ENCODE data around the gene CTBP1. TPM values are rescaled to one million over a fixed set of nuclear protein-coding genes. Genes with fewer than 3 reads are reported as not detected.

CTBP1 gene
- total and polyA plus RNA-seq, 2 of the 8 experiments (the other 6 are each of a cell fraction or from before 2014, with no cell fraction given), result 128 to 185 TPM

DNA sequence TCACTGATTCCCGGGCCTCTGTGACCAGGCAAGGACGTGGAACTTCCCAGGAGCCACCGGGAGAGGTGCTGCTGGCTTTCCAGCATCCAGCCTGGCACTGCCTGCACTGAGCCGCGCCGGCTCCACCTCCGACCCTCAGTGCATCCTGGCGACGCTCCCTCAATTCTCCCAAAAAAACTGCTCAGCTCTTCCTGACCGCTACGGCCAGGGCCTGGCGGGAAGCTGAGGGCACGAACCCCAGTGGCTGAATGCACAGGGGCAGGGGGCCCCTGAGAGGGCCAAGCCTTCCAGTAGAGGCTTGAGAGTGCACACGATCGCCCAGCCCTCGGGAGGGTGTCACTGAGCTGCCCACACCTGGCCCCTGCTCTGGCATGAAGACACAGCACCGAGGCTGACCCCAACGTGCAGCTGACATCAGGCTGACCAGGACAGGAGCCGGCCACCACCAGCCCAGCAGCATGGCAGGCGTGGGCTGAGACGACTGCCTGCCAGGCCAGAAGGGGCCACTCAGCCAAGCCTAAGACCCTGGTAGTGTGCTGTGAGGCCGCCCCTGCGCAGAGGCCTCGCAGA, 6.9 kb downstream of the CTBP1 start (continued):
- no peak for TF ChIP-seq SIX5 (IDR thresholded peaks at IDR 0.05; ENCODE audit: low read depth, low read length)
- TF ChIP-seq, protein P1, sequence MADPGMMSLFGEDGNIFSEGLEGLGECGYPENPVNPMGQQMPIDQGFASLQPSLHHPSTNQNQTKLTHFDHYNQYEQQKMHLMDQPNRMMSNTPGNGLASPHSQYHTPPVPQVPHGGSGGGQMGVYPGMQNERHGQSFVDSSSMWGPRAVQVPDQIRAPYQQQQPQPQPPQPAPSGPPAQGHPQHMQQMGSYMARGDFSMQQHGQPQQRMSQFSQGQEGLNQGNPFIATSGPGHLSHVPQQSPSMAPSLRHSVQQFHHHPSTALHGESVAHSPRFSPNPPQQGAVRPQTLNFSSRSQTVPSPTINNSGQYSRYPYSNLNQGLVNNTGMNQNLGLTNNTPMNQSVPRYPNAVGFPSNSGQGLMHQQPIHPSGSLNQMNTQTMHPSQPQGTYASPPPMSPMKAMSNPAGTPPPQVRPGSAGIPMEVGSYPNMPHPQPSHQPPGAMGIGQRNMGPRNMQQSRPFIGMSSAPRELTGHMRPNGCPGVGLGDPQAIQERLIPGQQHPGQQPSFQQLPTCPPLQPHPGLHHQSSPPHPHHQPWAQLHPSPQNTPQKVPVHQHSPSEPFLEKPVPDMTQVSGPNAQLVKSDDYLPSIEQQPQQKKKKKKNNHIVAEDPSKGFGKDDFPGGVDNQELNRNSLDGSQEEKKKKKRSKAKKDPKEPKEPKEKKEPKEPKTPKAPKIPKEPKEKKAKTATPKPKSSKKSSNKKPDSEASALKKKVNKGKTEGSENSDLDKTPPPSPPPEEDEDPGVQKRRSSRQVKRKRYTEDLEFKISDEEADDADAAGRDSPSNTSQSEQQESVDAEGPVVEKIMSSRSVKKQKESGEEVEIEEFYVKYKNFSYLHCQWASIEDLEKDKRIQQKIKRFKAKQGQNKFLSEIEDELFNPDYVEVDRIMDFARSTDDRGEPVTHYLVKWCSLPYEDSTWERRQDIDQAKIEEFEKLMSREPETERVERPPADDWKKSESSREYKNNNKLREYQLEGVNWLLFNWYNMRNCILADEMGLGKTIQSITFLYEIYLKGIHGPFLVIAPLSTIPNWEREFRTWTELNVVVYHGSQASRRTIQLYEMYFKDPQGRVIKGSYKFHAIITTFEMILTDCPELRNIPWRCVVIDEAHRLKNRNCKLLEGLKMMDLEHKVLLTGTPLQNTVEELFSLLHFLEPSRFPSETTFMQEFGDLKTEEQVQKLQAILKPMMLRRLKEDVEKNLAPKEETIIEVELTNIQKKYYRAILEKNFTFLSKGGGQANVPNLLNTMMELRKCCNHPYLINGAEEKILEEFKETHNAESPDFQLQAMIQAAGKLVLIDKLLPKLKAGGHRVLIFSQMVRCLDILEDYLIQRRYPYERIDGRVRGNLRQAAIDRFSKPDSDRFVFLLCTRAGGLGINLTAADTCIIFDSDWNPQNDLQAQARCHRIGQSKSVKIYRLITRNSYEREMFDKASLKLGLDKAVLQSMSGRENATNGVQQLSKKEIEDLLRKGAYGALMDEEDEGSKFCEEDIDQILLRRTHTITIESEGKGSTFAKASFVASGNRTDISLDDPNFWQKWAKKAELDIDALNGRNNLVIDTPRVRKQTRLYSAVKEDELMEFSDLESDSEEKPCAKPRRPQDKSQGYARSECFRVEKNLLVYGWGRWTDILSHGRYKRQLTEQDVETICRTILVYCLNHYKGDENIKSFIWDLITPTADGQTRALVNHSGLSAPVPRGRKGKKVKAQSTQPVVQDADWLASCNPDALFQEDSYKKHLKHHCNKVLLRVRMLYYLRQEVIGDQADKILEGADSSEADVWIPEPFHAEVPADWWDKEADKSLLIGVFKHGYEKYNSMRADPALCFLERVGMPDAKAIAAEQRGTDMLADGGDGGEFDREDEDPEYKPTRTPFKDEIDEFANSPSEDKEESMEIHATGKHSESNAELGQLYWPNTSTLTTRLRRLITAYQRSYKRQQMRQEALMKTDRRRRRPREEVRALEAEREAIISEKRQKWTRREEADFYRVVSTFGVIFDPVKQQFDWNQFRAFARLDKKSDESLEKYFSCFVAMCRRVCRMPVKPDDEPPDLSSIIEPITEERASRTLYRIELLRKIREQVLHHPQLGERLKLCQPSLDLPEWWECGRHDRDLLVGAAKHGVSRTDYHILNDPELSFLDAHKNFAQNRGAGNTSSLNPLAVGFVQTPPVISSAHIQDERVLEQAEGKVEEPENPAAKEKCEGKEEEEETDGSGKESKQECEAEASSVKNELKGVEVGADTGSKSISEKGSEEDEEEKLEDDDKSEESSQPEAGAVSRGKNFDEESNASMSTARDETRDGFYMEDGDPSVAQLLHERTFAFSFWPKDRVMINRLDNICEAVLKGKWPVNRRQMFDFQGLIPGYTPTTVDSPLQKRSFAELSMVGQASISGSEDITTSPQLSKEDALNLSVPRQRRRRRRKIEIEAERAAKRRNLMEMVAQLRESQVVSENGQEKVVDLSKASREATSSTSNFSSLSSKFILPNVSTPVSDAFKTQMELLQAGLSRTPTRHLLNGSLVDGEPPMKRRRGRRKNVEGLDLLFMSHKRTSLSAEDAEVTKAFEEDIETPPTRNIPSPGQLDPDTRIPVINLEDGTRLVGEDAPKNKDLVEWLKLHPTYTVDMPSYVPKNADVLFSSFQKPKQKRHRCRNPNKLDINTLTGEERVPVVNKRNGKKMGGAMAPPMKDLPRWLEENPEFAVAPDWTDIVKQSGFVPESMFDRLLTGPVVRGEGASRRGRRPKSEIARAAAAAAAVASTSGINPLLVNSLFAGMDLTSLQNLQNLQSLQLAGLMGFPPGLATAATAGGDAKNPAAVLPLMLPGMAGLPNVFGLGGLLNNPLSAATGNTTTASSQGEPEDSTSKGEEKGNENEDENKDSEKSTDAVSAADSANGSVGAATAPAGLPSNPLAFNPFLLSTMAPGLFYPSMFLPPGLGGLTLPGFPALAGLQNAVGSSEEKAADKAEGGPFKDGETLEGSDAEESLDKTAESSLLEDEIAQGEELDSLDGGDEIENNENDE (IDR thresholded peaks at IDR 0.05; ENCODE audit: insufficient replicate concordance, low read length), result no peak
- TF ChIP-seq, protein P2, sequence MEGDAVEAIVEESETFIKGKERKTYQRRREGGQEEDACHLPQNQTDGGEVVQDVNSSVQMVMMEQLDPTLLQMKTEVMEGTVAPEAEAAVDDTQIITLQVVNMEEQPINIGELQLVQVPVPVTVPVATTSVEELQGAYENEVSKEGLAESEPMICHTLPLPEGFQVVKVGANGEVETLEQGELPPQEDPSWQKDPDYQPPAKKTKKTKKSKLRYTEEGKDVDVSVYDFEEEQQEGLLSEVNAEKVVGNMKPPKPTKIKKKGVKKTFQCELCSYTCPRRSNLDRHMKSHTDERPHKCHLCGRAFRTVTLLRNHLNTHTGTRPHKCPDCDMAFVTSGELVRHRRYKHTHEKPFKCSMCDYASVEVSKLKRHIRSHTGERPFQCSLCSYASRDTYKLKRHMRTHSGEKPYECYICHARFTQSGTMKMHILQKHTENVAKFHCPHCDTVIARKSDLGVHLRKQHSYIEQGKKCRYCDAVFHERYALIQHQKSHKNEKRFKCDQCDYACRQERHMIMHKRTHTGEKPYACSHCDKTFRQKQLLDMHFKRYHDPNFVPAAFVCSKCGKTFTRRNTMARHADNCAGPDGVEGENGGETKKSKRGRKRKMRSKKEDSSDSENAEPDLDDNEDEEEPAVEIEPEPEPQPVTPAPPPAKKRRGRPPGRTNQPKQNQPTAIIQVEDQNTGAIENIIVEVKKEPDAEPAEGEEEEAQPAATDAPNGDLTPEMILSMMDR (IDR thresholded peaks at IDR 0.05; ENCODE audit: control extremely low read depth in 1 of 3, insufficient read depth in 1 of 3, low read depth in 1 of 3, low read length in 3 of 3), result no peak
- no peak for TF ChIP-seq JUN (IDR thresholded peaks at IDR 0.05; ENCODE audit: low read depth, low read length)
- TF ChIP-seq BRCA1 (IDR thresholded peaks at IDR 0.05; ENCODE audit: low read depth, low read length), result no peak
